Esophagus muscularis mucosa (tissue), 4 donors: ENCODE data around the gene MAPKAP1.

Experiments
- EP300 ChIP-seq: sonication (generic); formaldehyde crosslinking; IDR thresholded peaks from one replicate; pipeline ENCODE4 v1.6.1; 2017; ENCODE audit warnings: antibody characterized with exemption
- POLR2A ChIP-seq: fragments of 450-650 bp; IDR thresholded peaks from one replicate; pipeline ENCODE4 v1.6.1; 2017; ENCODE audit warnings: antibody characterized with exemption, moderate library complexity, mild to moderate bottlenecking, low read depth
- POLR2AphosphoS5 ChIP-seq, 2 donors: sonication (generic); formaldehyde crosslinking; IDR thresholded peaks; one replicate each; pipeline ENCODE4 v1.6.1; 2017; ENCODE audit warnings: antibody characterized with exemption in 2 of 2
- TF ChIP-seq, protein P1 (sequence below), 3 experiments: fragments of 200-600 bp in 2 of 3; fragments of 450-650 bp in 1 of 3; sonication (generic) in 2 of 3; IDR thresholded peaks; one replicate each; pipeline ENCODE4 v1.5.1; 2017 to 2019; ENCODE audit warnings: antibody characterized with exemption in 3 of 3, mild to moderate bottlenecking in 2 of 3, moderate library complexity in 1 of 3

DNA sequence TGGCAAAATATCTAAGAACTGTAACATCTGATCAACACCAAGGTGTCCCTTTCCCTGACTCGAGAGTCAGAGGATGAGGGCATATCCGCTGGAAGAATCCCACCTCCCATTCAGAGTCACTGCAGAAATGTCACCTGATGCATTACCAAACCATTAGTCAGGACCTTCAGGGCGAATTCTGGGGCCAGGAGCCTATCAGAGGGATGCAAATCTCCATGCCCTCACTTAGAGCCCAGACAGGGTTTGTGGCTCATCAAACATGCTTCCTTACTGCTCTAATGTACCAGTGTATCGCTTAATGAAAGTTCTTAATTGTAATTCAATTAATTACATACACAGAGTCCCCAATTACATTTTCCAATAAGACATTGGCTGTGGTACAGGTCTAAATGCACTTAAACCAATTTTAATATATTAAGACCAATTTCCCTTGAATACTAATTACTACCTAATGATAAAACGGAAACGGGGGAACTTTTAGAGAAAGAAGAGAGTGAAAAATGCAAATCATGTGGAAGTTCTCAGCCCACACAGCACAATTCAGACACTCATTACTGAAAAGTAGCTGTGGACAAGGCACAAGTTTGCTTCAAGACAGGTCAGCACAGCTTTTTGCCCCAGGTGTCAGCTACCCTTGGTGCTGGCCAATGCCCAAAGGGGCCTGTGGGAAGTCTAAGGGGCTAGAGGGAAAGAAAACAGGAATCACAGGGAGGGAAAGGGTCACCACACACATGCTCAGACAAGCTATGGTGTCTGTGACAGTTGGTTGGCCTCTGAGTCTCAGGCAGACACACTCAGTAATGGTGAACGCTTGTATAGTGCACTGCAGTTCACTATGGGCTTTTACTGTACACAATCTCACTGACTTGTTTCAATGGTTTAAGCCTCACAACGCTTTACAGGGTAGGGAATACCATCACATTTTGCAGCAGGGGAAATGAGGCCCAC is 211.6 kb downstream of the MAPKAP1 start:
- TF ChIP-seq POLR2A (no peak), EP300 (no peak), POLR2AphosphoS5 (IDR thresholded peaks at IDR 0.05) (no peak)
- TF ChIP-seq, protein P1, sequence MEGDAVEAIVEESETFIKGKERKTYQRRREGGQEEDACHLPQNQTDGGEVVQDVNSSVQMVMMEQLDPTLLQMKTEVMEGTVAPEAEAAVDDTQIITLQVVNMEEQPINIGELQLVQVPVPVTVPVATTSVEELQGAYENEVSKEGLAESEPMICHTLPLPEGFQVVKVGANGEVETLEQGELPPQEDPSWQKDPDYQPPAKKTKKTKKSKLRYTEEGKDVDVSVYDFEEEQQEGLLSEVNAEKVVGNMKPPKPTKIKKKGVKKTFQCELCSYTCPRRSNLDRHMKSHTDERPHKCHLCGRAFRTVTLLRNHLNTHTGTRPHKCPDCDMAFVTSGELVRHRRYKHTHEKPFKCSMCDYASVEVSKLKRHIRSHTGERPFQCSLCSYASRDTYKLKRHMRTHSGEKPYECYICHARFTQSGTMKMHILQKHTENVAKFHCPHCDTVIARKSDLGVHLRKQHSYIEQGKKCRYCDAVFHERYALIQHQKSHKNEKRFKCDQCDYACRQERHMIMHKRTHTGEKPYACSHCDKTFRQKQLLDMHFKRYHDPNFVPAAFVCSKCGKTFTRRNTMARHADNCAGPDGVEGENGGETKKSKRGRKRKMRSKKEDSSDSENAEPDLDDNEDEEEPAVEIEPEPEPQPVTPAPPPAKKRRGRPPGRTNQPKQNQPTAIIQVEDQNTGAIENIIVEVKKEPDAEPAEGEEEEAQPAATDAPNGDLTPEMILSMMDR (IDR thresholded peaks at IDR 0.05), result no peak
